Lower leg skin (tissue), 3 donors: ENCODE data around the gene DTNB.

ENCODE experiments used
- CTCF ChIP-seq, 3 donors: fragments of 450-650 bp; IDR thresholded peaks; one replicate each; pipeline ENCODE4 v1.5.1; 2016; ENCODE audit warnings: antibody characterized with exemption in 3 of 3, mild to moderate bottlenecking in 3 of 3, moderate library complexity in 2 of 3
- POLR2A ChIP-seq, 2 donors: fragments of 450-650 bp; IDR thresholded peaks; one replicate each; pipeline ENCODE4 v1.6.1; 2016 to 2017; ENCODE audit warnings: antibody characterized with exemption in 2 of 2, mild to moderate bottlenecking in 1 of 2, moderate library complexity in 1 of 2

GRCh38 chr2:25481381-25482300, 191.7 kb downstream of the DTNB start:
- TF ChIP-seq CTCF (IDR thresholded peaks at IDR 0.05) (no peak), POLR2A (IDR thresholded peaks at IDR 0.05) (no peak)
